ENCODE data around the gene PRR23E.

PRR23E gene

DNA sequence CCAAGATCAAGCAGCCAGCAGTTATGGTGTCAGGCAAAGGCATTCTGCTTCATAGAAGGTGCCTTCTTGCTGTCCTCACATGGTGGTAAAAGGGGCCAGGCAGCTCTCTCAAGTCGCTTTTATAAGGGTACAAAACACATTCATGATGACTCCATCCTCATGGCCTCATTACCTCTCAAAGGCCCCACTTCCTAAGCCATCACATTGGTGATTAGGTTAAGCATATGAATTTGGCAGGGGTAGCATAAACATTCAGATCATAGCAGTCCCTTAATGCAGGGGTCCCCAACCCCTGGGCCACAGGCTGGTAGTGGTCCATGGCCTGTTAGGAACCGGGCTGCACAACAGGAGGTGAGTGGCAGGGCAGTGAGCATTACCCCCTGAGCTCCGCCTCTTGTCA lies 42.8 kb downstream of the PRR23E start:
- DNase-seq, result no peak

- DNase-seq, result no peak
Measured at GRCh38 chr3:127237835-127238234, 44.9 kb downstream of the PRR23E start.

DNA sequence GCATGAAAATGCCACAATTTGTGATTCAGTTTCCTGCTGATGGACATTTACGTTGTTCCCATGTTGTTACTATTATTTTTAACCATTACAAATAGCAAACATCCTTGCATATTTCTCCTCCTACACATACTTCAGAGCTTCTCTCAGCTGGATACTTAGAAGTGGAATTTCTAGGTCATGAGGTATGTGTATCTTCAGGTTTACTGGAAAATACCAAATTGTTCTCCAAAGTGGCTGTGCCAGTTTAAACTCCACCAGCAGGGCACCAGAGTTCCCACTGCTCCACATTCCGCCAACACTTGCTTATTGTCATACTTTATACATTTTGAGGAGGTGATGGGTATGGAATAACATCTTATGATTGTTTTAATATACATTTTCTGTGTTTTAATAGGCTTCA lies 45.7 kb downstream of the PRR23E start:
- DNase-seq, result no peak

- DNase-seq, result no peak
Measured at GRCh38 chr3:127247292-127247691, 54.4 kb downstream of the PRR23E start.
